ENCODE measurements around the gene DPP8.

DNA sequence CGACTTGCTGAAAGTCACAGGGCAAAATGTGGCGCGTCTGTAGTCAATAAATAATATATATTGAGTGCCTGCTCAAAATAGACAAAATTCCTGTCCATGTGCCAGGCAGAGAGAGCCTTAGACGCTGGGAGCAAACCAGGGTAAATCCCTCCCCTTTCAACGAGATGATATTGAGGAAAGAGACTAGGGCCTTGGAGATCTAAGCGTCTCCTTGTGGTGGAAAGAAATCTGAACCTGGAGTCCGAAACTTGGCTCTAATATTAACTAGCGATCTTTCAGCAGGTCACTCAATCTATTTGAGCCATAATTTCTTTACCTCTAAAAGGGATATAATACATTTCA lies 348 bp upstream of the DPP8 start:
- TF ChIP-seq EP300 (IDR thresholded peaks at IDR 0.05): no peak
- TF ChIP-seq, protein P1, sequence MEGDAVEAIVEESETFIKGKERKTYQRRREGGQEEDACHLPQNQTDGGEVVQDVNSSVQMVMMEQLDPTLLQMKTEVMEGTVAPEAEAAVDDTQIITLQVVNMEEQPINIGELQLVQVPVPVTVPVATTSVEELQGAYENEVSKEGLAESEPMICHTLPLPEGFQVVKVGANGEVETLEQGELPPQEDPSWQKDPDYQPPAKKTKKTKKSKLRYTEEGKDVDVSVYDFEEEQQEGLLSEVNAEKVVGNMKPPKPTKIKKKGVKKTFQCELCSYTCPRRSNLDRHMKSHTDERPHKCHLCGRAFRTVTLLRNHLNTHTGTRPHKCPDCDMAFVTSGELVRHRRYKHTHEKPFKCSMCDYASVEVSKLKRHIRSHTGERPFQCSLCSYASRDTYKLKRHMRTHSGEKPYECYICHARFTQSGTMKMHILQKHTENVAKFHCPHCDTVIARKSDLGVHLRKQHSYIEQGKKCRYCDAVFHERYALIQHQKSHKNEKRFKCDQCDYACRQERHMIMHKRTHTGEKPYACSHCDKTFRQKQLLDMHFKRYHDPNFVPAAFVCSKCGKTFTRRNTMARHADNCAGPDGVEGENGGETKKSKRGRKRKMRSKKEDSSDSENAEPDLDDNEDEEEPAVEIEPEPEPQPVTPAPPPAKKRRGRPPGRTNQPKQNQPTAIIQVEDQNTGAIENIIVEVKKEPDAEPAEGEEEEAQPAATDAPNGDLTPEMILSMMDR (IDR thresholded peaks at IDR 0.05): no peak

Data from esophagus muscularis mucosa (tissue), 3 donors.